CD4-positive, alpha-beta T cell treated with Interleukin-4 for 1 hour (primary cell): ENCODE measurements around the gene RAP1A.
"Not testable (repeated sequence)": the region's sequence is repeated elsewhere in the genome, so short reads cannot be mapped to it uniquely, and the experiment has no call there.

ENCODE experiments used
- DNase-seq, 2 donors: peaks; one replicate each; pipeline ENCODE4 v3.0.0-alpha.2; 2020 to 2022

The RAP1A gene

DNA sequence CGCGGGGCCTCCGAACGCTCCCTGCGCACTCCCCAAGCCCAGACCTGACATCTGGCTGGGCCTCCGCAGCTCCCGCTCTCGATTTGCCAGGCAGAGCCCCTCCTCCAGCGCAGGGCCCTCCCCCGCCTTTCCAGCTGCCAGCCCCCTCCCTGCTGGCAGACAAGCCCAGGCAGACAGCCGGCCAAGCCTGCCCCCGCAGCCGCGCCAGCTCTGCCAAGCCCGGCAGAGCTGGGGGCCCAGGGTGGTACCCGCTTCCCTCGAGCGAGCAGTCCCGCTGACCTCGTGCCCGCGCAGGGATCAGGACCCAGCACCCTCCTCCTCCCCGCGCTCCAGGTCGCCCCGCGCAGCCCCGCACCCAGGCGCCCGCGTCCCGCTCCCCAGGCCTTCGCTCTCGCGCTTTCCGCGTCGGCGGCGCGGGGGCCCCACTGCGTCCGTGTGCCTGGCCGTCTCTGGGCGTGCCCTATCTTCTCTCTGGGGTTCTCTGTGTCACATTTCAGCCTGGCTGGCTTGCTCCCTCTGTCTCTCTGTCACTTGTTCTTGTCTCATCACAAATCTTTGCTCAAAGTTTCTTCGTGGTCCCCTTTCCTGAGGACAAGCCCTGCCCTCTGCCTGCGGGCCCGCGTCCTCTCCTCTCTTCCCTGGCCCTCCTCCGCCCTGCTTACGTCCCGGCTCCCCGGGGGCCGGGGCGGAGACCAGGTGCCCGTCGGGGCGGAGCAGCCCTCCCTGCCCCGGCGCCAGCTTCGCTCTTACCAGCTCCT is 119.0 kb downstream of the RAP1A start:
- DNase-seq, result peak; percentile 47 to 49

DNA sequence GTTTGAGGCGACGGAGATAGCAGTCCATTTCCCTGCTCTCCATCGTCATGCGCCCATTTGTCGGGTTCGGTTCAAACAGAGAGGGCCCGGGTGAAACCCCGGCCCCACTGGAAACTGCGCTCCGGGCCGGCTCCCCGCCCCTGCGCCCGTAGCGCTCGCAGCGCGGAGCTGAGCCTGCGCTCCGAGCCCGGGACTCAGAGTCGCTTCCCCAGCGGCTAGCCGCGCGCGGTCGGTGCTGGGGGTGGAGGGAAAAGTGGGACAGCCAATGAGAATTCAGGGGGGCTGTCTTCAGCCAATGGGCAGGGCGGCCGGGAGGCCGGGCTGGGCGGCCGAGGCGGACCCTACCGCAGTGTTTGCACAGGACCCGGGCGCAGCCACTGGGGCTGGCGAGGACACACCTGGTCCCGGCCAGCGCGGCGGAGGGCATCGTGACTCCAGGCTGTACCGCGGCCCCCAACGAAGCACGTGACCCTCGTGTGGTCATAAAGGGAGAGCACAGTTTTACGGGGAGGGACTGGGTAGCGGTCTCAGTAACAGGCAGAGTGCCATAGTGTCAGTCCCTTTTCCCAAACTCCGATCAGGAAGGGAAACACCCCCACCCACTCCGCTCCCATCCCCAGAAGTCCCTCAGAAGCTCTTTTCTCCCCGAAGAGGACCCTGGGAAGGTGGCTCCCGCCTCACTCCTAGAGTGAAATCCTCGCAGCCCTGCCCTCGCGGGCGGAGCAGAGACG is 119.8 kb downstream of the RAP1A start, which contains the start of gene INKA2:
INKA2 (minus strand) TSS at position 202 of the 731 bp plus-strand sequence; CDS start at position 49, 153 bp downstream.
- DNase-seq, result peak; percentile 78

DNA sequence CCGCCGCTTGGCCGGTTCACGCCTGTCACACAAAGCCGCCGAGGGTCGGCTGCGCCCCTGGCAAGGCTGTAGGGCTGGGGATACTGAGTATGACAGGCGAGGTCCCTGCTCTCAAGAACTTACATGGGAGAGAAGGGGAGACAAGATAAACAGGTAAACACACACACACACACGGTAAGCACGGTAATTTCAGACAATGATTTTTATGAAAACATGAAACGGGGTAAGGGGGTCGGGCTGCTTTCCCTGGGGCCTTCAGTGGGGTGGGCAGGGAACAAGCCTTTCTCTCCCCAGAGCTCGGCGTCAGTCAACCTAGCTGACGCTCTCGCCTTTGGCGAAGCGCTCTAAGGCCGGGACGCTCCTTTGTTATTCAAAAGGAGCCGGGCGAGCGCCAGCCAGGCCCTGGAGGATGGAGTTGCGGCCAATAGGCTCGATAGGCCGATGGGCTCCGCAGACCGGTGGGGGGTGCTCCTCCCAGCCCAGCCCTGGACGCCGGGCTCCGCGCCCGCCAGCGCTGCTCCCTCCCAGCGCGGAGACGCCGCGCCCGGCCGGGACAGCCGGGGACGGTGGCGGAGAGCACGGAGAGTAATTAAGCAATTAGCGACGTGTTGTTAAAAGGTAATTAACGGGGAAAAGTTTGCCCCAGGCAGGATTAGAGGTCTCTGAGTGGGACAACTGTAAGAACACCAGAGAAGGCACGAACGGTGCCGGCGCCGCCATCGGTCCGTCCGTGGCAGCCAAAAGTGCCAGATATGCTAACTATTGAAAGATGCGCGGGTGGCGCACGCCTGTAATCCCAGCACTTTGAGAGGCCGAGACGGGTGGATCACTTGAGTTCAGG is 120.6 kb downstream of the RAP1A start:
- peak in 1 of 2 donors; percentile 19 for DNase-seq

DNA sequence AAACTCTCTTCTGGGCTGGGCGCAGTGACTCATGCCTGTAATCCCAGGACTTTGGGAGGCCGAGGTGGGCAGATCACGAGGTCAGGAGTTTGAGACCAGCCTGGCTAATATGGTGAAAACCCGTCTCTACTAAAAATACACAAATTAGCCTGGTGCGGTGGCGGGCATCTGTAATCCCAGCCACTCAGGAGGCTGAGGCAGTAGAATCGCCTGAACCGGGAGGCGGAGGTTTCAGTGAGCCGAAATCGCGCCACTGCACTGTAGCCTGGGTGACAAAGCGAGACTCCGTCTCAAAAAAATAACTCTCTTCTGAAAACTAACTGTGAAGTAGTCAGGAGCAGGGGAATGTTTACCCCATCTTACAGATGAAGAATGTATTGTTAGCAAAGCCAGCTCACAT is 122.7 kb downstream of the RAP1A start:
- DNase-seq, result not testable (repeated sequence)

DNA sequence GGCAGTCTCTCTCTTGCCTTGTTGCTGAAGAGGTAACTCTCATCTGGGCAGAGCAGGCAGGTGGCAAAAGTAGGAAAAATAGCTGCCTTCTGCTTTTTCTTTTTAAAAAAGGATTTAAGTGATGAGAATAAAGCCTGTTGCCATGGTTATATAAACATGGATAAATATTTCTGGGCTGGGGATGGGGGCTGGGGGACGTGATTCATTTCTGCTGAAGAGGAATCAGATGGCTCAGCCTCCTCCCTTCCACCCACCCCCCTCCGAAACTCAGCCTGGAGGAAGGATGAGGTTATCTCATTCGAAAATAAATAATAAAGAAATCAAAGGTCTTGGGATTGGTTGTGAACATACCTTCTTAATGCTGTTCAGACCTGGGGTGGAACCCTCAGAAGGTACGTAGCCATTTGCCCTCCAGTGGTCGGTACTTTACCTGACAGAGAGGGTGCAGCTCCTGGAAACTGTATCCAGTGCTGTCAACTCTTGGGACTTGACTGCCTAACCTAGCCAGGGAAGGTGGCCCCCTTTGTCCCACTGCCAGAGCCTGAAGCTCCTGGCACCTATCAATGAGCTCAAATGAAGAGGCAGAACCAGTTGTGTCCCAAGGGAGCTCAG is 123.5 kb downstream of the RAP1A start:
- no peak for DNase-seq

DNA sequence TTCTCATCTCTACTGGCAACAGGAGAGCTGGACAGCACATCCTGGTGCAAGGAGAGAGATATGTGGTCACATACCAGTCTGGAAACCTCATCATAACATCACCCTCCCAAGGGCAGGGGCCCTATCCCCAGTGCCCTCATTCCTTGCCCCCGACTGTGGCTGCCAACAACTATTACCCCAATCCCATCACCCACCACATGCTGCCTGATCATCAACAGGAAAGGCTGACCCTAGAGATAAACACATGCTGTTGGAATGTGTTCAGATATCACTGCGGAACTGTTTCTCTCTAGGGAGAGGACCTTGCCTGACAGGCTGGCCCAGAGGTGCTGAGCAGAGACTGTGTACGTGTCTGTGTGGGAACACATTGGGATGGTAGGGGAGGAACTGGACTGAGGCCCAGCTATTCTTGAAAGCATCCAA is 124.1 kb downstream of the RAP1A start:
- no peak for DNase-seq

DNA sequence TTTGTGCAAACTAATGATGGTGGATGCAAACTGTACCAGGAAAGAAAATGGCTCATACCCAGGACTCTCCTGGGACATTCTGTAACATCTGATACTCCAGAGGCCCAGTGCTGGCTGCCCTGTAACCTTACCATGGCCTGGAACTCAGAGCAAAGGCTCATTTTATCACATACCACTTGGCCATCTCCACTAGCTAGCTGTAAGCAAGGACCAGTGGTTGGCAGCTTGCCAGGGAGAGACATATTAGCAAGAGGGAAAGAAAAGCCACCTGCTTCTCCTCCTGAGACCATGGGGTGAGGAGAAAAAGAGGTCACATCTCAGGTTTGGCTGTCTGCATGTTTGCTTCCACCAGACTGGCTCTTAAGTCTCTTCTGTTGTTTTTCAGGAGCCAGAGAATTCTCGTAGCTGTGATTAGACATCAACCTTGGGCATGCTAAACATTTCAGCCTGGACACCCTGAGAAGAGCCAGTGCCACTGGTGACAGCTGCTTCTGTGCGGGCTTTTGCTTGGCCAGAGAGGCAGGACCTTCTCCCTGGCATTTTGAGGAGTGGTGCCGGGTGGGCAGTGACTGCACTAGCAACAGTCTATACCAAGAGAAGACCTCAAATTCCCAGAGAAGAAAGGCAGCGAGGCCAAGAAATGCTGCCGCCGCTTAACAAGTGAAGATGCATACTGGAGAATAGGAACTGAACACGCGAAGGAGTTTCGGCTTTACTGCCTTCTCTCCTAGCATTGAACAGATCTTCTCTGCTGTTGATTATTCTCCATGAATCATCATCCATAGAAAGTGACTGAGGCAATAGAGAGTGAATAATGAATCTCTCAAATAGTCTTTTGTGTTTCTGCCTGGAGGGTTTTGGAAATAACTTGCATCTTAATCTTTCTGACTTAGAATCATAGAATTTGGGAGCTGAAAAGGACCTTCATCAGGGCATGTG is 126.4 kb downstream of the RAP1A start:
- no peak for DNase-seq

DNA sequence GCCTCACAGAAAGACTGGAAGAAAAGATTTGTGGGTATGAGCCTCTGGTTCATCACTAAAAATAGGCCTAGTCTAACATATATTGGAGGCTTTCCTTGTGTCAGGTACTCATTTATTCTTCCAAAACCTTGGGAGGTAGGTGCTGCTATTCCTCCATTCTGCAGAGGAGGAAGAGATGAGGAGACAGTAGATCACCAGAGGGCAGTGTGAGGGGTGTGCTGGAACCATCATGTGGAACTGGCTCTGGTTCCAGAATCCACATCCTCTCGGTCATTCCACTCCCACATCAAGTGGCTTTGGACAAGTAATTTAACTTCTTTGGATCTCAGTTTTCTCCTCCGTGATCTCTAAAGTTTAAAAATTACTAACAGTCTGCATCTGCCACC is 127.0 kb downstream of the RAP1A start:
- no peak for DNase-seq

DNA sequence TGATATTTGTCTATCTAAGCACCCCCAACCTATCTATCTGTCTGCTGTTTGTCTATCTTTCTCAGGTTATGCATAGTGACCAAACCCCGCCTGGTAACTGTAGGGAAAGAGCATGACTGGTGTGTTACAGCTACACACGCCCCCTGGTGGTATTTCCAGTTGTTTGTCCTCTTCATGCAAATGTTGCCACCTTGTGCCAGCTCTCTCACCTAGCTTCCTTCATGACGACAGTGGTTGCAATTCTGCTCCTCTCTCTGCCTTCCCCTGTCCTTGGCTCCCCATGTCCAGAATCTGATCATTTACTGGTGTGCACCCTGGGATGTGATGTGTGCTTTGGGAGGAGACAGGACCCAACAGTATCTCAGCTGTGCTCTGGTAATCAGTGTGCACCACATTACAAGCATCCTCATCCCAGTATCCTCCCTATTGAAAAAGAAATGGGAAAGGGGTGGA is 127.7 kb downstream of the RAP1A start:
- peak; percentile 72 to 77 for DNase-seq

DNA sequence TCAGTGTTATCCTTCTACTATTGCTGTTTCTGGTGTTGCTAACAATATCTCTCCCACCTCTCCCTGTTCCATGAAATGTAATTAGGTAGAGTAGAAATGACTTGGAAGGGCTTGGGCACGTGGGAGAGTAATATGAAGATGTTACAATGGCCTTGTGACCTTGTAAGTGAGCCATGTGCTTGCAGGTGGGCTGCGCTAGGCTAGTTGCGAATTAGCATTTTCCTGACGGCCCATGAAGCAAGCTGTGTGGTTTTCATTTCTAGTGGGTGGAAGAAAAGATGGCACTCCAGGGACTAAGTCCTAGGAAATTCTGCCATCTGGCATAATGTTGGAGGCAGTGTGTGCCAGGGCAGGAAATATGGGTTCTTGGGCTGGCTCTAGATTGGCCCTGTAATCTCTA is 128.4 kb downstream of the RAP1A start:
- DNase-seq, result no peak

DNA sequence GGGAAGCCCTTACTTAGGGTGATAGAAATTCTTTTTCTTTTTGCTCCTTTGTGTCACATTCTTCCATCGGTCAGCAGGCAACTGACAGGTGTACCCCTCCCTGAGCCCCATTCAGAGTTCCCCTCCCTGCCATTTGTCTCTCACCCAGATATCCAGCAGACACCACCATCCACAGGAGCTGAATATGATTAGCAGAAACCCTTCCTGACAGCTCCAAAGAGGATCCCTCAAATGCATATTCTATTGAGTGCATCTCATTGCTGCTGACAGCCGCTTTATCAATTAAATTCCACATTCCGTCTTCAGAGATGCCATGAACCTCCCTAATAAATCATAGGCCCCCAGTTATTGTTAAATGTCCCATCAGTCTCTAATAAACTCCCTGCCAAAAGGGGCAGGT is 130.0 kb downstream of the RAP1A start:
- no peak for DNase-seq

DNA sequence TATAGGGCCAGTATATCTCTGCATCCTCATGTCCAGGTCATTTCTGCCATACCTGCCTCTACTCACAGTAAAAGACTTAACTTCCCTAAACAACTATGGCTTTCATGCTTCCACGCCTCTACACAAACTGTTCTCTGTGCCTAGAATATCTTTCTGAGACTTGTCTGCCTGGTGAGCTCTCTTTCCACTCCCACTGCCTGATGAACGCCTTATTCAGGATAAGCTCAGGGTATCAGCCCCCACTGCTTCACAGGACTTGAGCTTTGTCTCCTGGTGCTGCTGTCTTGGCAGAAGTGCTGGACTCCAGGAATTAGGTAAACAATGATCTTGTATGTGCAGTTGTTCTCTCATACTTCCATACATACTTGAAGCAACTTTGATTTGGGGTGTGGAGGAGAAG is 131.3 kb downstream of the RAP1A start:
- DNase-seq, result no peak

DNA sequence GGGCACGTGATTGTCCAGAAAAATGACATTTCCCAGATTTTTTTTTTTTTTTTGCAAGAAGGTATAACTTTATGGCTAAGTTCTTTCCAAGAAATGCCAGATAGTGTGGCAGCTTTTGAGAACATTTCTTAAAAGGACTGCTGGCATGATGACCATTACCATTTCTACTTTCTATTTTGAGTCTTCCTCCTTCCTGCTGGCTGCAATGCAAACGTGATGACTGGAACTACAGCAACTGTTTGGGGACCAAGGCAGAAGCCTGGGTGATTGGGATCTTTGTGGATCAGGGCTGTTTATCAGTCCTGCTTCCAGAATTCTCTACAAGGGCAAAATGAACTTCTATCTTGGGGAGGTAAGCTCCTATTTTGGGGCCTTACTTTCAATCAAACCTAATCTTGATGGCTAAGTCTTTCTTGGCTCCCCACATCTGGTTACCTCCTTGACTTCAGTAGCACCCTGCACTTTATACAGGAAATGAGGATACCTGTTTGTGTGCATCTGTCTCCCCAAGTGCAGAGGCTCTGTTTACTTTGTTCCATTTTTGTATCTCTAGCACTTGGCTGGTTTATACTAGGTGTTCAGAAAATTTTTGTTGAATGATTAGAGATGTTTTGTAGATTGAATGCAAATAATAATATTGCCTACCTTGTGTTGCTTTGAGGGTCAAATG is 132.5 kb downstream of the RAP1A start:
- no peak for DNase-seq

DNA sequence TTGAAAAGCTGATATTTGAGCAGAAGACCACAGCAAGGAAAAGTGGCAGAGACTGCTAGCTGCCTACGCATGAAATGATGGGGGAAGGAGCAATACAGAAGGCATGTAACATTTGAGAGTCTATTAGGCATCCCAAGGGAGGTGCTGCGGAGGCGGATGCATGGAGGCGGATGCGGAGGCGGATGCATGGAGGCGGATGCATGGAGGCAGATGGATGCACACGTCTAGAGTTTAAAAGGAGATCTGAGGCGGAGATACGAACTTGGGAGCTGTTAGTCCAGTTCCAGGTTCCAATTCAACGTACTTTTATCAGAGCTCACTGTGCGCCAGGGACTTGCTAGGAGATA is 135.4 kb downstream of the RAP1A start:
- DNase-seq, result no peak

DNA sequence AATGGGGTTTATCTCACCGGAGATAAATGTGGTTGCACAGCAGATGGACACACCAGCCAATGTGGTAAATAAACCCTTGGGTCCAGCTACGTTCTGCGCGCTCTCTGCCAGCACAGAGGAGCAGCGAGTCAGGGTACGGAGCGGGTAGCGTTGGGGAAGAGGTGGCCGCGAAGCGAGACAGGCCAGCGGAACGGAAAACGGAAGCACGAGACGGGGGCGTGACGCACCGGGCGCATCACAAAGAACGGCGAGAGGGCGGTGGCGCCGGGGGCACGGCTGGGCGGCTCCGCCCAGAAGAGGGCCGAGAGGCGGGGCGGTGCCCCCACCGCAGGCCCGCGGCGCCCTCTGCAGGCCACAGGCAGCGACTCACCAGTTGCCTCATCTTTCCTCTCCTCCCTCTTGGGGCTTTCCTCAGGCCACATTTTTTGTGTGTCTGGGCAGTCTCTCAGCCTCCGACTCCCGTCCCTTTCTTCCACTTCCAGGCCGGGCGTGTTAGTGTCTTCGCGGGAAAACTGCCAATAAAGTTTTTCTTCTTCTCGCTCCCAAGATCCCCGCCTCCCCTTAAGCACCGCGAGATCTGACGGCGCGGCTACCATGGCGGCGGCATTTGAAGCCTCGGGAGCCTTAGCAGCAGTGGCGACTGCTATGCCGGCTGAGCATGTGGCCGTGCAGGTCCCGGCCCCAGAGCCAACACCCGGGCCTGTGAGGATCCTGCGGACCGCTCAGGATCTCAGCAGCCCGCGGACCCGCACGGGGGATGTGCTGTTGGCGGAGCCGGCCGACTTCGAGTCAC is 135.9 kb downstream of the RAP1A start, which contains the start of gene DDX20:
DDX20 (plus strand) TSS at position 571 of the 793 bp plus-strand sequence; CDS start at position 595, 24 bp downstream.
- DNase-seq, result peak; percentile 93 to 94

DNA sequence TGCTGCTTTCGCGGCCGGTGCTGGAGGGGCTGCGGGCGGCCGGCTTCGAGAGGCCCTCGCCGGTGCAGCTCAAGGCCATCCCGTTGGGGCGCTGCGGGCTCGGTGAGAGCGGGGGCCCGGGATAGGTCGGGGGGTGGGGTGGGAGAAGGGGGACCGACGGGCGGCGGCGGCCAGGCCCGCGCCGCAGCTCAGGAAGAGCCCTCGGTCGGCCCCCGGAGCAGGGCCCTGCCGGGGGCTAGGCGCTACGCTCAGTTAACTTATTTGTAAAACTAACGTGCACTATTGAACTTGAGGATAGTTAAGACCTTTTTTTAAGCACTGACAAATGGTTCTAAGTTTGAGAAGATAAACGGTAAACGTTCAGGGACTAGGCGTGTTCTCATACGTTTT is 136.5 kb downstream of the RAP1A start:
- DNase-seq, result no peak

DNA sequence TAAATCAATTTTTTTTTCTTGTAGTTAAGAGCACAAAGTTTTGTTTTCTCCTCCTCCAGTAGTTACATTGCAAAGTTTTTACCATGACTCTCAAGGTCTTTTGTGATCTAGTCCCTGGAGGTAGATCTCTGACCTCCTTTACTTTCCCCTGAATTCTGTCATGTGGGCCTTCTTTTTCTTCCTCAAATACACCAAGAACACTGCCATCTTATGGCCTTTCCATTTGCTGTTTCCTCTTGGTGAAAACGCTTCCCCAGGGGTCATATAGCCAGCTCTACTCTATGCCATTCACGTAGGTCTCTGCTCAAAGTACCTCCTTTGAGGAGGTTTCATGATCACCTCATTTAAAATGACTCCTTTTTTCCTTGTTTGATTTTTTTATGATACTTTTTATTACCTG is 138.8 kb downstream of the RAP1A start:
- DNase-seq, result no peak

DNA sequence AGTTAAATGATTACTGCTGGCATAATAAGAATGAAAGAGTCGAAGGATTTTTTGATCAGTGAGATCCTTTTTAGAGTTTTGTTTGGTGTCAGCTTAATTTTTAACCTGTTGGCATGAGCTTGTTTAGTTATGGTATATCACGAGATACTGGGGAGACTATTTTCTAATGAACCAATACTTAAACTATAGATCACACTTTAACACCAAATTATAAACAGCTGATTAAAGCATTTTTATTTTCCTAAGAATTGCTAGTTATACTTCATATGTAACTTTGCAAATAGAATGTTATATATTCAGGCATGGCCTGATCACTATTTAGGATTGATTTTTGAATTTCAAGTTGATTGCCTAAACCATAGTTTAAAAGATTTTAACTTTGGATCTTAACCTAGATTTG is 142.1 kb downstream of the RAP1A start:
- no peak for DNase-seq

DNA sequence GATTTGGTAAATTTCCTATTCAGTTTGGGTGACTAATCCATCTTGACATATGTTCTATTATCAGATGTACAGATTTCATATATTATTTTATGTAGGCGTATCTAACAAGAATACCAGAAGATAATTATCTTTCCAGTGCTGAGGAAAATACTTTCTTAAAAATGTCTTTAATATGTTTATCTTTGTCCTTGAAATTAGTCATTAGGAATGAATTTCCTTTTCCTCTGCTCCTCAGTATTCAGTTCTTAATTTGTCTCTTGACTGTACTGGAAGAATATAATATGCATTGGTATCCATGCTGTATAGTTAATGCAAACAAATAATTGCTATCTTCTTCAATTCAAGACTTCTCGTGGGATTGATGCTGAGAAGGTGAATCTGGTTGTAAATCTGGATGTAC is 142.7 kb downstream of the RAP1A start:
- no peak for DNase-seq
